Astrocyte (in vitro differentiated cells and primary cell): Measurements from ENCODE around the gene KDM5B. TPM values are rescaled to one million over a fixed set of nuclear protein-coding genes. Genes with fewer than 3 reads are reported as not detected.

Experiments used
- DNase-seq: peaks from one replicate; pipeline ENCODE4 v3.0.0-alpha.2; 2010; ENCODE audit warnings: low read depth
- FAIRE-seq: peaks from 2 replicates; lab custom pipeline; 2011; peaks lifted over from hg19 to GRCh38; lab: Jason Lieb, UNC
- H2AFZ ChIP-seq: 2 replicates; pipeline ENCODE4 v1.6.0; 2012; ENCODE audit warnings: low read depth, low read length, inconsistent platforms
- H3K27ac ChIP-seq: 2 replicates; pipeline ENCODE4 v1.5.1; 2011; ENCODE audit warnings: low read depth, low read length, inconsistent platforms
- H3K27me3 ChIP-seq: 2 replicates; pipeline ENCODE4 v1.6.0; 2011; ENCODE audit warnings: low read length, inconsistent platforms; ENCODE audit not compliant: insufficient read depth
- H3K36me3 ChIP-seq: 2 replicates; pipeline ENCODE4 v1.5.1; 2011; ENCODE audit warnings: low read length, inconsistent platforms; ENCODE audit not compliant: insufficient read depth
- H3K4me1 ChIP-seq: 2 replicates; pipeline ENCODE4 v1.5.1; 2011; ENCODE audit warnings: low read length, inconsistent platforms; ENCODE audit not compliant: insufficient read depth
- H3K4me2 ChIP-seq: 2 replicates; pipeline ENCODE4 v1.6.0; 2012; ENCODE audit warnings: low read length, inconsistent platforms
- H3K4me3 ChIP-seq: 2 replicates; pipeline ENCODE4 v1.5.1; 2011; ENCODE audit warnings: low read depth, mild to moderate bottlenecking, low read length, inconsistent platforms; ENCODE audit not compliant: insufficient read depth
- H3K79me2 ChIP-seq: 2 replicates; pipeline ENCODE4 v1.6.0; 2012; ENCODE audit warnings: mild to moderate bottlenecking, low read length, inconsistent platforms; ENCODE audit not compliant: insufficient read depth
- H3K9ac ChIP-seq: 2 replicates; pipeline ENCODE4 v1.6.0; 2012; ENCODE audit warnings: mild to moderate bottlenecking, low read length, inconsistent platforms
- H3K9me3 ChIP-seq: 2 replicates; pipeline ENCODE4 v1.5.1; 2012; ENCODE audit warnings: low read depth, mild to moderate bottlenecking, low read length, inconsistent platforms; ENCODE audit not compliant: insufficient read depth
- H4K20me1 ChIP-seq: 2 replicates; pipeline ENCODE4 v1.6.0; 2012; ENCODE audit warnings: low read length, inconsistent platforms; ENCODE audit not compliant: insufficient read depth
- H3K27ac Mint-ChIP-seq: one replicate; pipeline ENCODE4 v1.8.0; 2021; ENCODE audit warnings: mild to moderate bottlenecking, mixed read lengths; ENCODE audit not compliant: unreplicated experiment
- H3K27me3 Mint-ChIP-seq: one replicate; pipeline ENCODE4 v1.8.0; 2021; ENCODE audit warnings: low read depth, mixed read lengths; ENCODE audit not compliant: unreplicated experiment
- H3K36me3 Mint-ChIP-seq: one replicate; pipeline ENCODE4 v1.8.0; 2021; ENCODE audit warnings: low read depth, mixed read lengths; ENCODE audit not compliant: unreplicated experiment
- H3K4me1 Mint-ChIP-seq: one replicate; pipeline ENCODE4 v1.8.0; 2021; ENCODE audit warnings: low read depth, mixed read lengths; ENCODE audit not compliant: unreplicated experiment
- H3K4me3 Mint-ChIP-seq: one replicate; pipeline ENCODE4 v1.8.0; 2021; ENCODE audit warnings: mild to moderate bottlenecking, moderate library complexity, mixed read lengths; ENCODE audit not compliant: unreplicated experiment
- H3K9me3 Mint-ChIP-seq: one replicate; pipeline ENCODE4 v1.8.0; 2021; ENCODE audit warnings: mild to moderate bottlenecking, mixed read lengths; ENCODE audit not compliant: unreplicated experiment
- CTCF ChIP-seq: IDR thresholded peaks from 2 replicates; pipeline ENCODE4 v1.5.1; 2011; ENCODE audit warnings: low read depth, mild to moderate bottlenecking, inconsistent platforms, low read length, moderate library complexity; ENCODE audit not compliant: insufficient read depth
- EZH2 ChIP-seq: IDR thresholded peaks from 2 replicates; pipeline ENCODE4 v1.6.1; 2012; ENCODE audit warnings: mild to moderate bottlenecking, low read length, inconsistent platforms; ENCODE audit not compliant: insufficient read depth
- total RNA-seq: library from RNA; stranded (reverse); gene quantifications from 2 replicates; pipeline ENCODE4 v1.2.1, GENCODE V29; 2021

The KDM5B gene
- total RNA-seq, 1 donor from 2014 or later: 182 TPM

- Mint-ChIP-seq H3K27ac (no peak overlapping the region), H3K4me3 (no peak overlapping the region), H3K9me3 (no peaks in the 10 kb centered on the region), H3K27me3 (peaks cover 67% of the 10 kb centered on the region), H3K4me1 (peaks cover 8% of the 10 kb centered on the region), H3K36me3 (no peaks in the 10 kb centered on the region)
- no peak for FAIRE-seq
- no peak for DNase-seq
- H3K79me2 ChIP-seq: no peaks in the 10 kb centered on the region
- no peaks in the 10 kb centered on the region for H3K36me3 ChIP-seq
- H3K27ac ChIP-seq: no peak overlapping the region
- H4K20me1 ChIP-seq: peaks cover 6% of the 10 kb centered on the region
- no peak overlapping the region for H3K4me3 ChIP-seq
- peaks cover 8% of the 10 kb centered on the region for H3K4me1 ChIP-seq
- peaks cover 78% of the 10 kb centered on the region for H3K27me3 ChIP-seq
- no peak overlapping the region for H2AFZ ChIP-seq
- no peak overlapping the region for H3K4me2 ChIP-seq
- TF ChIP-seq CTCF (no peak), EZH2 (no peak)
- no peaks in the 10 kb centered on the region for H3K9me3 ChIP-seq
- H3K9ac ChIP-seq: no peak overlapping the region
These were observed 96.1 kb downstream of the KDM5B start for GRCh38 chr1:202711949-202712635.

DNA sequence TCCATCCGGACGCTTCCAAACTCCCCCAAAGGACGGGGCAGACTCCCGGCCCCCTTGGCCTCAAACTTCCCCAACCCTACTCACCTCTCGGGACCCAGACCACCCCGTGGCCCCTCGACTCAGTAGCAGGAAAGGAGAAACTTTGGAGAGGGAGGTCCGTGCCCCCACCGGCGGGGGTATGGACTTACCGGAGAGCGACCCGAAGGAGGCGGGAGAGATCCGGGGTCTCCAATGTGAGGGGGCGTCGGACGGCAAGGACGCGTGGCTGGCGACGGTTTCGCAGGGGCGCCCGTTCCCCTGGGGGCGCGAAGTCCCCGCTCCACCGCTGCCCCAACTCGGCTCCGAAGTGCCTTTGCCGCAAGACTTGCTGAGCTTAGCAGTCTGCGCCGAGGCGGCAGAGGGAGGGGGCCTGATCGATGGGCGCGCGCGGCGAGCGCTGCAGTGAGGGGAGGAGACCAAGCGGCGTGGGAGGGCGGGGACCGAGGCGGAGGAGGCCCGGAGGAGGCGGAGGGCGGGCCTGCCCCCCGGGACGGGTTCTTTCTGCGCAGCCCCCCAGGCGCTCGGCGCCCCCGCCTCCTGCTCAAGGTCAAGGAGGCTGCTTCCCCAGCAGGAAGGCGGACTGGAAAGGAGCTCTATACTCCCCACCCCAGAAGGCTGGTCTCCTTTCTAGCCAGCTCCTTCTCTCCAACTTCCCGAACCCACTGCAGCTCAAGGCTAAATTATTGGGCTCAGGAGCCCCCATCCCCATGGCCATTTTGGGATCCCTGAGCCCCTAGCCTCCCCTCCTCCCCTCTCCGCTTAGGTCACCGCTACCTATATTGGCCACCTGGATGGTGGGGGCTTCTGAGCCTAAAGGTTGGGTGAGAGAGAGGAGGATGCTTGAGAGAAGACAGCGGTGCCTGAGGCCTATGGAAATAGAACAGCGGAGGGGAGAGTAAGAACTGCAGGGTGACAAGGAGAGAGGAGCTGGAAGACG lies 97.9 kb downstream of the KDM5B start, which contains the start of gene SYT2:
Gene SYT2, minus strand, starts transcription at position 385 of the 976 bp plus-strand sequence. CDS start 104,682 bp downstream, outside the sequence.
- H3K4me3 ChIP-seq: peak within 1 kb of the TSS; percentile 28

More for the DNA sequence above, 97.9 kb downstream of the KDM5B start, which contains the start of gene SYT2:
- H3K9me3 Mint-ChIP-seq: no peaks in the 10 kb centered on the region
- no peak within 1 kb of the TSS for H3K9ac ChIP-seq
- peaks cover 6% of the 10 kb centered on the region for H4K20me1 ChIP-seq
- H3K27me3 Mint-ChIP-seq: peaks cover 75% of the 10 kb centered on the region
- no peaks in the 10 kb centered on the region for H3K9me3 ChIP-seq
- peak; percentile 89 for TF ChIP-seq EZH2
- TF ChIP-seq CTCF: no peak
- no peaks in the 10 kb centered on the region for H3K79me2 ChIP-seq
- no peaks in the 10 kb centered on the region for H3K36me3 ChIP-seq
- peak within 1 kb of the TSS; percentile 80 for H3K4me2 ChIP-seq
- no peak for FAIRE-seq
- H3K4me1 Mint-ChIP-seq: peaks cover 8% of the 10 kb centered on the region
- H3K36me3 Mint-ChIP-seq: no peaks in the 10 kb centered on the region
- H3K27ac ChIP-seq: no peak within 1 kb of the TSS
- peaks cover 75% of the 10 kb centered on the region for H3K27me3 ChIP-seq
- DNase-seq: no peak
- H3K4me1 ChIP-seq: peaks cover 8% of the 10 kb centered on the region
- H3K27ac Mint-ChIP-seq: no peak within 1 kb of the TSS
- H2AFZ ChIP-seq: peak within 1 kb of the TSS; percentile 18
- H3K4me3 Mint-ChIP-seq: no peak within 1 kb of the TSS
